ENCODE results near the gene SCYGR2. TPM values are rescaled to one million over a fixed set of nuclear protein-coding genes. Genes with fewer than 3 reads are reported as not detected.

The SCYGR2 gene
- total RNA-seq, 1 donor = not detected

DNA sequence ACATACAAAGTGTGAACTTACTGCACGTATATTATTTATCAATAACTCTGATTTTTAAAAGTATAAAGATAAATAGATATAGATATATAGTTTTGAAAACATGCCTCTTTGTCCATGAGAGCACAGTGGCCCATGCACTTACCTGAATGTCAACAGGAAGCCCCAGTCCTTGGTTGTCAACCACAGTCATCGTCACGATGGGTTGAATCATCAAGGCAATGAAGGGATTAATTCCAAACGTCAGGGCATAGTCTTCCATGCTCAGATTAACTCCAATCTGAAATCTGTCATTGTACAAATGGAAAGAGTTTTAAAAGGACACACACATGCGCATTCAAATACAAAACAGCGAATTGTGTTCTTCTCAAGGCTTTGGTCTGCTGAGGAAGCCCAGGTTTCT is 34.1 kb downstream of the SCYGR2 start:
- no peak for DNase-seq (ENCODE audit: insufficient read length, low spot score, missing footprints)

DNA sequence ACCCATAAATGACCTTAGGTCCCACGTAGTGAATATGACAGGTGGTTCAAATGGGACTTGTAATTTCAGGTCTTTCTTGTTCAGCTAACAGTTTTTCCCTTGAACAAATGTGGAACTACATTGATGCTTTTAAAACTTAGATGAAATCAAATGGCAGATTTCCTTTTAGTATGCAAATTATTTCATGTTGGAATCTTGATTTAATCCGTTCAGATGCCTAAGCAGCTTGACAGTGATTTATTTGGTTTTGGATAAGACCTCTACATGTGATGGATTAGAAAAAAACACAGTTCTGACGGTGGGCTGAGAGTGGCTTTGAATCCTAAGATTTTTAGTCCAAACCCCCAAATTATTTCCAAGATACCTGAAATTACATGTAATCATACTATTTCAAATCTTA is 35.5 kb downstream of the SCYGR2 start:
- no peak overlapping the region for H3K4me2 ChIP-seq (ENCODE audit: insufficient read depth, low read length)
- H3K79me2 ChIP-seq (ENCODE audit: insufficient read depth, low read length) = no peaks in the 10 kb centered on the region
- no peak overlapping the region for H3K4me3 ChIP-seq (ENCODE audit: insufficient read depth, low read length)
- no peaks in the 10 kb centered on the region for H4K20me1 ChIP-seq (ENCODE audit: insufficient read depth, low read length)
- no peak overlapping the region for H3K27ac ChIP-seq (ENCODE audit: low read depth, low read length)
- no peak overlapping the region for H2AFZ ChIP-seq (ENCODE audit: low read length)
- DNase-seq (ENCODE audit: insufficient read length, low spot score, missing footprints) = no peak
- H3K36me3 ChIP-seq (ENCODE audit: insufficient read depth, low read length) = no peaks in the 10 kb centered on the region
- H3K4me1 ChIP-seq (ENCODE audit: insufficient read depth, low read length) = no peaks in the 10 kb centered on the region
- H3K27me3 ChIP-seq (ENCODE audit: insufficient read depth, low read length) = no peaks in the 10 kb centered on the region
- TF ChIP-seq, protein P1, sequence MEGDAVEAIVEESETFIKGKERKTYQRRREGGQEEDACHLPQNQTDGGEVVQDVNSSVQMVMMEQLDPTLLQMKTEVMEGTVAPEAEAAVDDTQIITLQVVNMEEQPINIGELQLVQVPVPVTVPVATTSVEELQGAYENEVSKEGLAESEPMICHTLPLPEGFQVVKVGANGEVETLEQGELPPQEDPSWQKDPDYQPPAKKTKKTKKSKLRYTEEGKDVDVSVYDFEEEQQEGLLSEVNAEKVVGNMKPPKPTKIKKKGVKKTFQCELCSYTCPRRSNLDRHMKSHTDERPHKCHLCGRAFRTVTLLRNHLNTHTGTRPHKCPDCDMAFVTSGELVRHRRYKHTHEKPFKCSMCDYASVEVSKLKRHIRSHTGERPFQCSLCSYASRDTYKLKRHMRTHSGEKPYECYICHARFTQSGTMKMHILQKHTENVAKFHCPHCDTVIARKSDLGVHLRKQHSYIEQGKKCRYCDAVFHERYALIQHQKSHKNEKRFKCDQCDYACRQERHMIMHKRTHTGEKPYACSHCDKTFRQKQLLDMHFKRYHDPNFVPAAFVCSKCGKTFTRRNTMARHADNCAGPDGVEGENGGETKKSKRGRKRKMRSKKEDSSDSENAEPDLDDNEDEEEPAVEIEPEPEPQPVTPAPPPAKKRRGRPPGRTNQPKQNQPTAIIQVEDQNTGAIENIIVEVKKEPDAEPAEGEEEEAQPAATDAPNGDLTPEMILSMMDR (IDR thresholded peaks at IDR 0.05; ENCODE audit: extremely low read depth, low read depth, low read length) = no peak
- no peaks in the 10 kb centered on the region for H3K9me3 ChIP-seq (ENCODE audit: low read depth, low read length)

More for the DNA sequence above, 34.1 kb downstream of the SCYGR2 start:
- Histone ChIP-seq H3K79me2 (ENCODE audit: insufficient read depth, low read length) (no peaks in the 10 kb centered on the region), H3K36me3 (ENCODE audit: insufficient read depth, low read length) (no peaks in the 10 kb centered on the region), H3K4me3 (ENCODE audit: insufficient read depth, low read length) (no peak overlapping the region), H4K20me1 (ENCODE audit: insufficient read depth, low read length) (no peaks in the 10 kb centered on the region), H3K9me3 (ENCODE audit: low read depth, low read length) (no peaks in the 10 kb centered on the region), H3K27ac (ENCODE audit: low read depth, low read length) (no peak overlapping the region), H3K27me3 (ENCODE audit: insufficient read depth, low read length) (no peaks in the 10 kb centered on the region), H2AFZ (ENCODE audit: low read length) (no peak overlapping the region), H3K4me2 (ENCODE audit: insufficient read depth, low read length) (no peak overlapping the region), H3K4me1 (ENCODE audit: insufficient read depth, low read length) (no peaks in the 10 kb centered on the region)
- TF ChIP-seq, protein P1 (IDR thresholded peaks at IDR 0.05; ENCODE audit: extremely low read depth, low read depth, low read length) = no peak

DNA sequence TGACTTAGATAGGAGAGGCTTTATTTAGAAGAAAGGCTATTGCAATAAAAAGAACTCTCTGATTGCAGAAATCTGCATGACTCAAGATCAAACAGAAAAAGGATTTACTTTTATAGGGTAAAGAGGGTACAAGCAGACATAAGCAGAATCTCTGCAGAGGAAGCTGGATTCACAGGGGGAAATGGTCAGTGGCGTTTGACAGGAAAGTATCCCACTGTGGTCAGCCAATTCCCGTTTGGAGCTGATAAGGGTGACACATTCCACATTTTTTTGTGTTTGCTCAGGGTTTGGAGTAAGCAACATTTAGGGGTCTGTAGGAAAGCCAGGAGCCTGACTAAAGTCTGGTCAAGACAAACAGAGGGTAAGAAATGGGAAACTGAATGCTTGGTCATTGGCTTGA is 44.0 kb downstream of the SCYGR2 start:
- Histone ChIP-seq H3K9me3 (ENCODE audit: low read depth, low read length) (no peaks in the 10 kb centered on the region), H3K36me3 (ENCODE audit: insufficient read depth, low read length) (no peaks in the 10 kb centered on the region), H2AFZ (ENCODE audit: low read length) (peak overlapping the region; percentile 7), H3K4me1 (ENCODE audit: insufficient read depth, low read length) (peaks cover 9% of the 10 kb centered on the region), H3K27ac (ENCODE audit: low read depth, low read length) (no peak overlapping the region), H3K4me3 (ENCODE audit: insufficient read depth, low read length) (no peak overlapping the region), H3K79me2 (ENCODE audit: insufficient read depth, low read length) (no peaks in the 10 kb centered on the region), H3K27me3 (ENCODE audit: insufficient read depth, low read length) (no peaks in the 10 kb centered on the region), H3K4me2 (ENCODE audit: insufficient read depth, low read length) (peak overlapping the region; percentile 45), H4K20me1 (ENCODE audit: insufficient read depth, low read length) (no peaks in the 10 kb centered on the region)
- TF ChIP-seq, protein P1 (IDR thresholded peaks at IDR 0.05; ENCODE audit: extremely low read depth, low read depth, low read length) = no peak
- DNase-seq (ENCODE audit: insufficient read length, low spot score, missing footprints) = no peak

GRCh38 chr2:227643990-227644551 is 45.4 kb downstream of the SCYGR2 start:
- no peak overlapping the region for H3K4me2 ChIP-seq (ENCODE audit: insufficient read depth, low read length)
- H2AFZ ChIP-seq (ENCODE audit: low read length) = no peak overlapping the region
- no peaks in the 10 kb centered on the region for H4K20me1 ChIP-seq (ENCODE audit: insufficient read depth, low read length)
- no peak for DNase-seq (ENCODE audit: insufficient read length, low spot score, missing footprints)
- no peaks in the 10 kb centered on the region for H3K36me3 ChIP-seq (ENCODE audit: insufficient read depth, low read length)
- H3K27me3 ChIP-seq (ENCODE audit: insufficient read depth, low read length) = no peaks in the 10 kb centered on the region
- TF ChIP-seq, protein P1 (IDR thresholded peaks at IDR 0.05; ENCODE audit: extremely low read depth, low read depth, low read length) = no peak
- no peak overlapping the region for H3K4me3 ChIP-seq (ENCODE audit: insufficient read depth, low read length)
- H3K9me3 ChIP-seq (ENCODE audit: low read depth, low read length) = no peaks in the 10 kb centered on the region
- no peaks in the 10 kb centered on the region for H3K79me2 ChIP-seq (ENCODE audit: insufficient read depth, low read length)
- peaks cover 9% of the 10 kb centered on the region for H3K4me1 ChIP-seq (ENCODE audit: insufficient read depth, low read length)
- no peak overlapping the region for H3K27ac ChIP-seq (ENCODE audit: low read depth, low read length)

Other genes starting within 250 kb of the SCYGR2 start
- 0.88 and 1.1 TPM in 2 replicates for gene TM4SF20, start 219.6 kb upstream of the SCYGR2 start, total RNA-seq
- not detected in 2 replicates for gene SCYGR1, start 210.9 kb upstream of the SCYGR2 start, total RNA-seq
- 48.5 and 61.0 TPM in 2 replicates for gene AGFG1, start 126.7 kb upstream of the SCYGR2 start, total RNA-seq
- not detected in 2 replicates for gene SCYGR3, start 15.9 kb downstream of the SCYGR2 start, total RNA-seq
- gene SCYGR4, start 18.6 kb downstream of the SCYGR2 start, total RNA-seq = not detected in 2 replicates
- gene SCYGR5, start 67.9 kb downstream of the SCYGR2 start, total RNA-seq = not detected in 2 replicates
- gene SLC19A3, start 119.1 kb downstream of the SCYGR2 start, total RNA-seq = 0.29 and 0.36 TPM in 2 replicates
- gene SCYGR6, start 125.9 kb downstream of the SCYGR2 start, total RNA-seq = not detected in 2 replicates
- not detected in 2 replicates for gene SCYGR7, start 129.4 kb downstream of the SCYGR2 start, total RNA-seq
- not detected in 2 replicates for gene SCYGR8, start 147.0 kb downstream of the SCYGR2 start, total RNA-seq
- gene CCL20, start 214.9 kb downstream of the SCYGR2 start, total RNA-seq = 1.1 and 1.2 TPM in 2 replicates

All from osteoblast (primary cell).